ENCODE measurements around the gene CD96.

DNA sequence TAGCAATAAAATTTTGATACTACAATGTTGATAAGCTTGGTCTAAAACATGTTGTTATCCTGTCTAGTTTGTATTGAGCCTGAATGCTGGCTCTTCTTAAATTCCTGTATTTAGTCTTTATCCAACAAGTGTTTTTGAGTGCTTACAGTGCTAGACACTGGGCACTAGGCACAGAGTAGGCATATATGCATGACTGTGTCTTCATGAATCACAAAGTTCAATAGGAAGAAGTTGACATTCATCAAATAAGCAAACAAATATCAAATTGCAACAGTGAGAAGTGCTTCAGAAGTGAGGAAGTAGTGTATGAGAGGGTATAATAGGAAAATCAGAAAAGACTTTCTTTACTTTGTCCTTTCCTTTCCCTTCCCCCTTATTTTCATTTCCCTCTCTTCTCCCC, 6.8 kb downstream of the CD96 start:
- TF ChIP-seq POLR2A (IDR thresholded peaks at IDR 0.05; ENCODE audit: low read length) = no peak
- no peak for TF ChIP-seq GATA1 (IDR thresholded peaks at IDR 0.05; ENCODE audit: low read depth, low read length)
